Measurements from ENCODE around the gene MLN.

- no peak for TF ChIP-seq CTCF (IDR thresholded peaks at IDR 0.05)
- TF ChIP-seq EZH2 (IDR thresholded peaks at IDR 0.05; ENCODE audit: borderline replicate concordance, insufficient read depth, low read depth, low read length, poor library complexity, severe bottlenecking) = no peak
These were observed 34.5 kb downstream of the MLN start for GRCh38 chr6:33769248-33769821.

All from B cell (primary cell).